Measurements from ENCODE around the gene TUBGCP4.

GRCh38 chr15:43436395-43436794 is 65.5 kb downstream of the TUBGCP4 start:
- TF ChIP-seq BMI1 (IDR thresholded peaks at IDR 0.05; ENCODE audit: borderline replicate concordance) (no peak), EP300 (IDR thresholded peaks at IDR 0.05; ENCODE audit: borderline replicate concordance in 1 of 2, control insufficient read depth in 1 of 2, low read depth in 2 of 2, low read length in 2 of 2) (no peak)
- TF ChIP-seq, protein P1, sequence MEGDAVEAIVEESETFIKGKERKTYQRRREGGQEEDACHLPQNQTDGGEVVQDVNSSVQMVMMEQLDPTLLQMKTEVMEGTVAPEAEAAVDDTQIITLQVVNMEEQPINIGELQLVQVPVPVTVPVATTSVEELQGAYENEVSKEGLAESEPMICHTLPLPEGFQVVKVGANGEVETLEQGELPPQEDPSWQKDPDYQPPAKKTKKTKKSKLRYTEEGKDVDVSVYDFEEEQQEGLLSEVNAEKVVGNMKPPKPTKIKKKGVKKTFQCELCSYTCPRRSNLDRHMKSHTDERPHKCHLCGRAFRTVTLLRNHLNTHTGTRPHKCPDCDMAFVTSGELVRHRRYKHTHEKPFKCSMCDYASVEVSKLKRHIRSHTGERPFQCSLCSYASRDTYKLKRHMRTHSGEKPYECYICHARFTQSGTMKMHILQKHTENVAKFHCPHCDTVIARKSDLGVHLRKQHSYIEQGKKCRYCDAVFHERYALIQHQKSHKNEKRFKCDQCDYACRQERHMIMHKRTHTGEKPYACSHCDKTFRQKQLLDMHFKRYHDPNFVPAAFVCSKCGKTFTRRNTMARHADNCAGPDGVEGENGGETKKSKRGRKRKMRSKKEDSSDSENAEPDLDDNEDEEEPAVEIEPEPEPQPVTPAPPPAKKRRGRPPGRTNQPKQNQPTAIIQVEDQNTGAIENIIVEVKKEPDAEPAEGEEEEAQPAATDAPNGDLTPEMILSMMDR (IDR thresholded peaks at IDR 0.05 in 2 of 3, conservative IDR thresholded peaks at IDR 0.05 in 1 of 3; ENCODE audit: control insufficient read depth in 2 of 3, extremely low read depth in 1 of 3, insufficient read depth in 1 of 3, low read depth in 3 of 3, low read length in 3 of 3) = no peak

Measured in GM12878 (cell line).